Measurements from ENCODE around the gene A1BG. TPM values are rescaled to one million over a fixed set of nuclear protein-coding genes. Genes with fewer than 3 reads are reported as not detected.

A1BG gene
- total and polyA plus RNA-seq, 2 of the 13 experiments (the other 11 are each of a cell fraction or from before 2014, with no cell fraction given): 14.7 to 41.4 TPM

DNA sequence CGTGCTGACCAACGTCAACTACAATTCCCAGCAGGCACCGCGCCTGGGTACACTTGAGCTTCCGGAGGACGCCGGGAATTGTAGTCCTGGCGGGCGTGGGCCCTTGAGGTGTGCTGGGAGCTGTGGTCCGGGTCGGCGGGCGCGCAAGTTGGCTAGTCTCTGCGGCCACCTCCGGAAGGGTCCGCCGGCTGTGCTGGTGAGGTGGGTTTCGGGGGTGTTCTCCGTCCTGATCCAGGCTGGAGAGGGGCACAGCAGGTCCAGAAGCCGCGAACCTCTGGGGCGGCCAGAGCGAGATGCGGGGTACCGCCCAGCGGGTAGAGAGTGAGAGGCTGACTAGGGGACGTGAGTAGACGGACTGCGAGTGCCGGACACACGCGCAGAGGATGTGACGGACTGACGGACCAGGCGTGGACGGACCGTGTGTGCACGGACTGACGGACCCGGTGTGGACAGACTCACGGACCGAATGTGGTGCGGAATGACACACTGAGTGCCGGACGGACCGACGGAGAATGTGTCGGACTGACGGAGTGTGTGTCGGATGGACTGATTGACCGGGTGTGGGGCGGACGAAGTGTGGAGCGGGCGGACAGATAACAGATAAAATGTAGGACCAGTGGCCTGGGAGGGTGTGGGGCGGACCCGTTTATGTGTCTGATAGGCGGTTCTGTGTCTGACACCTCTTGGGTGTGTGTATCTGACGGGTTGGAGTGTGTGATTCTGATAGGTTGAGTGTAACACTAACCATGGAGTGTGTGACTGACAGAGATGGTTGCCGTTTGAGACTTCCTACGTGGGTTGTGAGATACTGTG is 26.2 kb downstream of the A1BG start, which contains the start of gene ZSCAN22 (continued):
- TF ChIP-seq FOXJ3 (CRISPR knock-in tag; IDR thresholded peaks at IDR 0.05; ENCODE audit: borderline replicate concordance) (peak; percentile 59; the same call in 1 of the 2 replicates), POLR2AphosphoS5 (IDR thresholded peaks at IDR 0.05; ENCODE audit: low read depth, low read length) (peak; percentile 73), MAFF (IDR thresholded peaks at IDR 0.05; ENCODE audit: low read depth, low read length) (no peak), MXD4 (CRISPR knock-in tag; IDR thresholded peaks at IDR 0.05) (no peak), ZNF737 (CRISPR knock-in tag; IDR thresholded peaks at IDR 0.05; ENCODE audit: borderline replicate concordance) (peak; percentile 47; the same call in 1 of the 2 replicates), FOXA3 (CRISPR knock-in tag; IDR thresholded peaks at IDR 0.05) (peak; percentile 57), ZSCAN22 (CRISPR knock-in tag; IDR thresholded peaks at IDR 0.05) (no peak), ELF4 (CRISPR knock-in tag; IDR thresholded peaks at IDR 0.05; ENCODE audit: borderline replicate concordance) (no peak), KLF16 (CRISPR knock-in tag; IDR thresholded peaks at IDR 0.05) (peak; percentile 85 to 89; a peak in 3 of 4 replicates), MBNL3 (CRISPR knock-in tag; conservative IDR thresholded peaks at IDR 0.05) (no peak), ZBTB1 (CRISPR knock-in tag; IDR thresholded peaks at IDR 0.05; ENCODE audit: borderline replicate concordance) (no peak), ZNF446 (CRISPR knock-in tag; IDR thresholded peaks at IDR 0.05) (no peak), ZFP36 (IDR thresholded peaks at IDR 0.05; ENCODE audit: borderline replicate concordance, low read depth, low read length, partially characterized antibody) (no peak), MIER2 (CRISPR knock-in tag; IDR thresholded peaks at IDR 0.05) (0 out of 2 replicates have a peak, but pooled peaks have one; percentile 21), ZNF33A (CRISPR knock-in tag; IDR thresholded peaks at IDR 0.05; ENCODE audit: borderline replicate concordance) (no peak), HNRNPUL1 (IDR thresholded peaks at IDR 0.05; ENCODE audit: low read depth, low read length) (no peak), TRIM24 (CRISPR knock-in tag; IDR thresholded peaks at IDR 0.05) (0 out of 2 replicates have a peak, but pooled peaks have one; percentile 36), ZNF790 (CRISPR knock-in tag; IDR thresholded peaks at IDR 0.05; ENCODE audit: borderline replicate concordance) (peak; percentile 48; the same call in 1 of the 2 replicates), CAMTA2 (CRISPR knock-in tag; IDR thresholded peaks at IDR 0.05; ENCODE audit: borderline replicate concordance) (no peak; the same call in 1 of the 2 replicates), YEATS2 (CRISPR knock-in tag; IDR thresholded peaks at IDR 0.05; ENCODE audit: borderline replicate concordance) (peak; percentile 87), HOXD1 (CRISPR knock-in tag; IDR thresholded peaks at IDR 0.05) (peak; percentile 84; the same call in 1 of the 2 replicates), YEATS4 (CRISPR knock-in tag; IDR thresholded peaks at IDR 0.05; ENCODE audit: borderline replicate concordance) (peak; percentile 93; the same call in 1 of the 2 replicates), CC2D1A (CRISPR knock-in tag; IDR thresholded peaks at IDR 0.05) (no peak), PLRG1 (conservative IDR thresholded peaks at IDR 0.05) (no peak), ZFP36L2 (CRISPR knock-in tag; IDR thresholded peaks at IDR 0.05) (no peak)
- TF ChIP-seq, protein P1, sequence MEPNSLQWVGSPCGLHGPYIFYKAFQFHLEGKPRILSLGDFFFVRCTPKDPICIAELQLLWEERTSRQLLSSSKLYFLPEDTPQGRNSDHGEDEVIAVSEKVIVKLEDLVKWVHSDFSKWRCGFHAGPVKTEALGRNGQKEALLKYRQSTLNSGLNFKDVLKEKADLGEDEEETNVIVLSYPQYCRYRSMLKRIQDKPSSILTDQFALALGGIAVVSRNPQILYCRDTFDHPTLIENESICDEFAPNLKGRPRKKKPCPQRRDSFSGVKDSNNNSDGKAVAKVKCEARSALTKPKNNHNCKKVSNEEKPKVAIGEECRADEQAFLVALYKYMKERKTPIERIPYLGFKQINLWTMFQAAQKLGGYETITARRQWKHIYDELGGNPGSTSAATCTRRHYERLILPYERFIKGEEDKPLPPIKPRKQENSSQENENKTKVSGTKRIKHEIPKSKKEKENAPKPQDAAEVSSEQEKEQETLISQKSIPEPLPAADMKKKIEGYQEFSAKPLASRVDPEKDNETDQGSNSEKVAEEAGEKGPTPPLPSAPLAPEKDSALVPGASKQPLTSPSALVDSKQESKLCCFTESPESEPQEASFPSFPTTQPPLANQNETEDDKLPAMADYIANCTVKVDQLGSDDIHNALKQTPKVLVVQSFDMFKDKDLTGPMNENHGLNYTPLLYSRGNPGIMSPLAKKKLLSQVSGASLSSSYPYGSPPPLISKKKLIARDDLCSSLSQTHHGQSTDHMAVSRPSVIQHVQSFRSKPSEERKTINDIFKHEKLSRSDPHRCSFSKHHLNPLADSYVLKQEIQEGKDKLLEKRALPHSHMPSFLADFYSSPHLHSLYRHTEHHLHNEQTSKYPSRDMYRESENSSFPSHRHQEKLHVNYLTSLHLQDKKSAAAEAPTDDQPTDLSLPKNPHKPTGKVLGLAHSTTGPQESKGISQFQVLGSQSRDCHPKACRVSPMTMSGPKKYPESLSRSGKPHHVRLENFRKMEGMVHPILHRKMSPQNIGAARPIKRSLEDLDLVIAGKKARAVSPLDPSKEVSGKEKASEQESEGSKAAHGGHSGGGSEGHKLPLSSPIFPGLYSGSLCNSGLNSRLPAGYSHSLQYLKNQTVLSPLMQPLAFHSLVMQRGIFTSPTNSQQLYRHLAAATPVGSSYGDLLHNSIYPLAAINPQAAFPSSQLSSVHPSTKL (CRISPR knock-in tag; IDR thresholded peaks at IDR 0.05): peak; percentile 61
- TF ChIP-seq, protein P2, sequence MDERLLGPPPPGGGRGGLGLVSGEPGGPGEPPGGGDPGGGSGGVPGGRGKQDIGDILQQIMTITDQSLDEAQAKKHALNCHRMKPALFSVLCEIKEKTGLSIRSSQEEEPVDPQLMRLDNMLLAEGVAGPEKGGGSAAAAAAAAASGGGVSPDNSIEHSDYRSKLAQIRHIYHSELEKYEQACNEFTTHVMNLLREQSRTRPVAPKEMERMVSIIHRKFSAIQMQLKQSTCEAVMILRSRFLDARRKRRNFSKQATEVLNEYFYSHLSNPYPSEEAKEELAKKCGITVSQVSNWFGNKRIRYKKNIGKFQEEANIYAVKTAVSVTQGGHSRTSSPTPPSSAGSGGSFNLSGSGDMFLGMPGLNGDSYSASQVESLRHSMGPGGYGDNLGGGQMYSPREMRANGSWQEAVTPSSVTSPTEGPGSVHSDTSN (CRISPR knock-in tag; IDR thresholded peaks at IDR 0.05): no peak
